Natural killer cell (primary cell): Measurements from ENCODE around the gene S100A7A. TPM values are rescaled to one million over a fixed set of nuclear protein-coding genes. Genes with fewer than 3 reads are reported as not detected.

Experiments used
- ATAC-seq, 3 donors: fragments of 150-1000 bp in 2 of 3; fragments of 200-7000 bp in 1 of 3; cut with Tn5 transposase; 1 replicate in 1 of 3; 2 replicates in 2 of 3; pipeline ENCODE4 v1.10.0; 2021; ENCODE audit warnings: mild to moderate bottlenecking in 2 of 3, moderate library complexity in 2 of 3
- DNase-seq, 2 donors: peaks; one replicate each; pipeline versions ENCODE4 v3.0.0 to v3.0.0-alpha.2; 2013 to 2021; ENCODE audit warnings: mixed read lengths in 1 of 2
- H3K27ac ChIP-seq: one replicate; pipeline ENCODE4 v1.5.1; 2013; ENCODE audit warnings: mild to moderate bottlenecking, low read length
- H3K27me3 ChIP-seq: one replicate; pipeline ENCODE4 v1.6.1; 2013; ENCODE audit warnings: low read length; ENCODE audit not compliant: control insufficient read depth, insufficient read depth
- H3K36me3 ChIP-seq: one replicate; pipeline ENCODE4 v1.6.1; 2013; ENCODE audit warnings: low read length; ENCODE audit not compliant: control insufficient read depth, insufficient read depth
- H3K4me1 ChIP-seq: one replicate; pipeline ENCODE4 v1.6.1; 2013; ENCODE audit warnings: low read length; ENCODE audit not compliant: control insufficient read depth, insufficient read depth
- H3K4me3 ChIP-seq: one replicate; pipeline ENCODE4 v1.5.1; 2013; ENCODE audit warnings: low read length
- H3K9me3 ChIP-seq: one replicate; pipeline ENCODE4 v1.6.1; 2013; ENCODE audit warnings: low read length; ENCODE audit not compliant: control insufficient read depth, insufficient read depth
- H3K27ac Mint-ChIP-seq, 2 donors: one replicate each; pipeline ENCODE4 v1.8.0; 2022; ENCODE audit warnings: mild to moderate bottlenecking in 2 of 2, mixed read lengths in 2 of 2, moderate library complexity in 1 of 2
- H3K27me3 Mint-ChIP-seq, 2 donors: one replicate each; pipeline ENCODE4 v1.8.0; 2022; ENCODE audit warnings: low read depth in 2 of 2, mixed read lengths in 2 of 2
- H3K36me3 Mint-ChIP-seq: one replicate; pipeline ENCODE4 v1.8.0; 2022; ENCODE audit warnings: mixed read lengths
- H3K4me1 Mint-ChIP-seq, 2 donors: one replicate each; pipeline ENCODE4 v1.8.0; 2022; ENCODE audit warnings: mixed read lengths in 2 of 2
- H3K4me3 Mint-ChIP-seq: one replicate; pipeline ENCODE4 v1.8.0; 2022; ENCODE audit warnings: mild to moderate bottlenecking, moderate library complexity, mixed read lengths
- H3K9me3 Mint-ChIP-seq, 2 donors: one replicate each; pipeline ENCODE4 v1.8.0; 2022; ENCODE audit warnings: mixed read lengths in 2 of 2
- CTCF ChIP-seq: fragments of 200-600 bp; IDR thresholded peaks from one replicate; pipeline ENCODE4 v1.8.0; 2022; ENCODE audit warnings: antibody characterized with exemption
- WGBS: methylation state at CpG from one replicate; pipeline ENCODE4 v1.1.7; 2013; ENCODE audit warnings: missing lambda C conversion rate; ENCODE audit not compliant: insufficient coverage; 5-methylcytosine and 5-hydroxymethylcytosine counted together
- intact Hi-C: fragments of 100-400 bp; cut with micrococcal nuclease; formaldehyde crosslinking; loops from one replicate; pipeline ENCODE4 v1.14.2; 2022
- total RNA-seq, 4 donors: library from RNA; stranded (reverse); fragments of 120-200 nt in 1 of 4; gene quantifications; one replicate each; pipeline versions ENCODE4 v1.2.3 to v1.2.4, GENCODE V29; 2013 to 2022

S100A7A gene
- total RNA-seq, 3 donors from 2014 or later (not counting 1 experiment from before 2014, with no cell fraction given), result not detected

- H3K27me3 ChIP-seq, result no peaks in the 10 kb centered on the region
- H3K4me3 Mint-ChIP-seq, result no peak overlapping the region
- no peaks in the 10 kb centered on the region for H3K9me3 Mint-ChIP-seq
- no peaks in the 10 kb centered on the region for H3K4me1 Mint-ChIP-seq
- H3K36me3 ChIP-seq, result no peaks in the 10 kb centered on the region
- no peaks in the 10 kb centered on the region for H3K36me3 Mint-ChIP-seq
- no peak for ATAC-seq
- no peak for TF ChIP-seq CTCF
- 80% methylated on average over 7 of the region's 9 CpGs for WGBS
- intact Hi-C loops, result no loop called here
- H3K9me3 ChIP-seq, result no peaks in the 10 kb centered on the region
- no peak overlapping the region for H3K4me3 ChIP-seq
- H3K27ac Mint-ChIP-seq, result no peak overlapping the region
- DNase-seq, result no peak
- no peak overlapping the region for H3K27ac ChIP-seq
- peaks cover 2% of the 10 kb centered on the region for H3K4me1 ChIP-seq
- peaks cover 0 to 13% of the 10 kb centered on the region in 2 donors for H3K27me3 Mint-ChIP-seq
Observed at GRCh38 chr1:153401461-153401860, 14.9 kb upstream of the S100A7A start.

GRCh38 chr1:153402226-153402625, 14.1 kb upstream of the S100A7A start:
- TF ChIP-seq CTCF, result no peak
- Histone ChIP-seq H3K27ac (no peak overlapping the region), H3K9me3 (no peaks in the 10 kb centered on the region), H3K27me3 (no peaks in the 10 kb centered on the region), H3K4me3 (no peak overlapping the region), H3K4me1 (peaks cover 2% of the 10 kb centered on the region), H3K36me3 (no peaks in the 10 kb centered on the region)
- no peaks in the 10 kb centered on the region for H3K4me1 Mint-ChIP-seq
- no peak overlapping the region for H3K4me3 Mint-ChIP-seq
- intact Hi-C loops, result no loop called here
- WGBS, result 72% methylated on average over 2 of the region's 2 CpGs
- H3K27ac Mint-ChIP-seq, result no peak overlapping the region
- H3K36me3 Mint-ChIP-seq, result no peaks in the 10 kb centered on the region
- peaks cover 0 to 15% of the 10 kb centered on the region in 2 donors for H3K27me3 Mint-ChIP-seq
- H3K9me3 Mint-ChIP-seq, result no peaks in the 10 kb centered on the region
- no peak for ATAC-seq
- no peak for DNase-seq

GRCh38 chr1:153403421-153404085, 12.8 kb upstream of the S100A7A start:
- Mint-ChIP-seq H3K27ac (no peak overlapping the region), H3K4me3 (no peak overlapping the region), H3K27me3 (peaks cover 4 to 20% of the 10 kb centered on the region in 2 donors), H3K9me3 (no peaks in the 10 kb centered on the region), H3K4me1 (no peaks in the 10 kb centered on the region), H3K36me3 (no peaks in the 10 kb centered on the region)
- no peak overlapping the region for H3K27ac ChIP-seq
- no peaks in the 10 kb centered on the region for H3K36me3 ChIP-seq
- no peaks in the 10 kb centered on the region for H3K27me3 ChIP-seq
- peaks cover 2% of the 10 kb centered on the region for H3K4me1 ChIP-seq
- WGBS, result 90% methylated on average over 10 of the region's 11 CpGs
- no peaks in the 10 kb centered on the region for H3K9me3 ChIP-seq
- intact Hi-C loops, result loop anchor here (2.0 kb wide), 1 partner anchor 51 kb away; no protein-coding TSS in a partner anchor
- no peak overlapping the region for H3K4me3 ChIP-seq
- no peak for ATAC-seq
- no peak for TF ChIP-seq CTCF
- DNase-seq, result no peak
